Mesenchymal stem cell (in vitro differentiated cells and primary cell): ENCODE measurements around the gene DHX8.
"Not testable (repeated sequence)": the region's sequence is repeated elsewhere in the genome, so short reads cannot be mapped to it uniquely, and the experiment has no call there.

Source experiments
- DNase-seq: peaks from one replicate; pipeline ENCODE4 v3.0.0-alpha.2; 2013
- H2AFZ ChIP-seq: one replicate; pipeline ENCODE4 v1.6.1; 2013; ENCODE audit warnings: low read depth, mild to moderate bottlenecking, control low read depth, inconsistent platforms, low read length, moderate library complexity
- H2AK5ac ChIP-seq: 2 replicates; pipeline ENCODE4 v1.6.1; 2013; ENCODE audit warnings: low read length, moderate library complexity, mild to moderate bottlenecking, inconsistent platforms; ENCODE audit not compliant: severe bottlenecking
- H2BK120ac ChIP-seq: one replicate; pipeline ENCODE4 v1.6.1; 2013; ENCODE audit warnings: low read depth, mild to moderate bottlenecking, inconsistent platforms, low read length, moderate library complexity
- H2BK12ac ChIP-seq, 2 experiments: one replicate each; pipeline ENCODE4 v1.6.1; 2013; ENCODE audit warnings: inconsistent platforms in 2 of 2, low read length in 2 of 2, mild to moderate bottlenecking in 2 of 2, moderate library complexity in 2 of 2, control low read depth in 1 of 2
- H2BK15ac ChIP-seq: one replicate; pipeline ENCODE4 v1.6.1; 2013; ENCODE audit warnings: mild to moderate bottlenecking, low read depth, inconsistent platforms; ENCODE audit not compliant: poor library complexity, severe bottlenecking
- H2BK5ac ChIP-seq: 2 replicates; pipeline ENCODE4 v1.6.1; 2013; ENCODE audit warnings: low read depth, mild to moderate bottlenecking, low read length, control low read depth, inconsistent platforms; ENCODE audit not compliant: poor library complexity, severe bottlenecking
- H3K14ac ChIP-seq, 2 experiments: one replicate each; pipeline ENCODE4 v1.6.1; 2013; ENCODE audit warnings: inconsistent platforms in 2 of 2, low read length in 2 of 2, control low read depth in 1 of 2, mild to moderate bottlenecking in 1 of 2, moderate library complexity in 1 of 2
- H3K18ac ChIP-seq, 2 experiments: one replicate each; pipeline ENCODE4 v1.6.1; 2013; ENCODE audit warnings: inconsistent platforms in 2 of 2, low read length in 2 of 2, control low read depth in 1 of 2, low read depth in 1 of 2, mild to moderate bottlenecking in 1 of 2
- H3K23ac ChIP-seq, 2 experiments: one replicate each; pipeline ENCODE4 v1.6.1; 2013; ENCODE audit warnings: inconsistent platforms in 2 of 2, low read length in 2 of 2, mild to moderate bottlenecking in 2 of 2, moderate library complexity in 2 of 2, control low read depth in 1 of 2
- H3K27ac ChIP-seq: 2 replicates; pipeline ENCODE4 v1.5.1; 2013; ENCODE audit warnings: mild to moderate bottlenecking, moderate library complexity, low read length, control low read depth, inconsistent platforms; ENCODE audit not compliant: poor library complexity, severe bottlenecking
- H3K27me3 ChIP-seq, 2 experiments: 2 replicates each; pipeline versions ENCODE4 v1.6.1 to v1.7.0; 2013; ENCODE audit warnings: low read length in 2 of 2, mild to moderate bottlenecking in 2 of 2, moderate library complexity in 2 of 2, control low read depth in 1 of 2, inconsistent platforms in 1 of 2; ENCODE audit not compliant: control insufficient read depth in 1 of 2, insufficient read depth in 1 of 2
- H3K36me3 ChIP-seq, 2 experiments: 2 replicates each; pipeline versions ENCODE4 v1.6.1 to v1.7.0; 2013; ENCODE audit warnings: low read length in 2 of 2, control low read depth in 1 of 2, inconsistent platforms in 1 of 2, low read depth in 1 of 2, mild to moderate bottlenecking in 1 of 2; ENCODE audit not compliant: insufficient read depth in 2 of 2, control insufficient read depth in 1 of 2
- H3K4ac ChIP-seq, 2 experiments: one replicate each; pipeline ENCODE4 v1.6.1; 2013; ENCODE audit warnings: inconsistent platforms in 2 of 2, low read length in 2 of 2, mild to moderate bottlenecking in 2 of 2, moderate library complexity in 2 of 2, control low read depth in 1 of 2, low read depth in 1 of 2
- H3K4me1 ChIP-seq: 2 replicates; pipeline ENCODE4 v1.6.1; 2013; ENCODE audit warnings: low read depth, low read length, control low read depth; ENCODE audit not compliant: control insufficient read depth, insufficient read depth
- H3K4me2 ChIP-seq: 2 replicates; pipeline ENCODE4 v1.6.1; 2013; ENCODE audit warnings: low read length, mild to moderate bottlenecking, inconsistent platforms; ENCODE audit not compliant: poor library complexity, severe bottlenecking
- H3K4me3 ChIP-seq, 2 experiments: 2 replicates each; pipeline versions ENCODE4 v1.5.1 to v1.7.0; 2013; ENCODE audit warnings: low read length in 2 of 2, mild to moderate bottlenecking in 2 of 2, control low read depth in 1 of 2, low read depth in 1 of 2; ENCODE audit not compliant: insufficient read depth in 1 of 2
- H3K79me1 ChIP-seq: replicated peaks from 2 replicates; pipeline ENCODE4 v1.6.1; 2013; ENCODE audit warnings: mild to moderate bottlenecking, control low read depth, low read length, inconsistent platforms; ENCODE audit not compliant: poor library complexity, severe bottlenecking
- H3K9ac ChIP-seq: 2 replicates; pipeline ENCODE4 v1.7.0; 2013; ENCODE audit warnings: mild to moderate bottlenecking, low read length, moderate library complexity
- H3K9me3 ChIP-seq: 2 replicates; pipeline ENCODE4 v1.7.0; 2013; ENCODE audit warnings: mild to moderate bottlenecking, low read length; ENCODE audit not compliant: control insufficient read depth
- H4K8ac ChIP-seq: one replicate; pipeline ENCODE4 v1.6.1; 2013; ENCODE audit warnings: inconsistent platforms, mild to moderate bottlenecking, low read length, moderate library complexity
- H4K91ac ChIP-seq: one replicate; pipeline ENCODE4 v1.6.1; 2013; ENCODE audit warnings: mild to moderate bottlenecking, low read length, inconsistent platforms
- WGBS: methylation state at CpG from one replicate; pipeline ENCODE4 v1.1.7; 2013; ENCODE audit warnings: mixed read lengths; 5-methylcytosine and 5-hydroxymethylcytosine counted together

Gene DHX8

DNA sequence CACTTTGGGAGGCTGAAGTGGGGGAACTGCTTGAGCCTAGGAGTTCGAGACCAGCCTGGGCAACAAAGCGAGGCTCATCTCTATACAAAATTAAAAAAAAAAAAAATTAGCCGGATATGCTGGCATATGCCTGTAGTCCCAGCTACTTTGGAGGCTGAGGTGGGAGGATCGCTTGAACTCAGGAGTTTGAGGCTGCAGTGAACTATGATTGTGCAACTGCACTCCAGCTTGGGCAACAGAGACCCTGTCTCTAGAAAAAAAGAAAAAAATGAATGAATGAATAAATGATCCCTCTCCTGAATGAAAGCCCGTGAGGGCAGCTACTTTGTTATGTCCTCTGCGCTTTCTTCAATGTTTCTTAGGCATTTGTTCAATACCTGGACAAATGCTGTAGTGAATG lies 27.7 kb upstream of the DHX8 start:
- Histone ChIP-seq H3K9me3 (no peaks in the 10 kb centered on the region), H3K23ac (no peak overlapping the region), H2BK5ac (no peak overlapping the region), H3K18ac (no peak overlapping the region), H2AFZ (no peak overlapping the region), H2BK12ac (no peak overlapping the region), H4K8ac (no peak overlapping the region), H3K79me1 (no peaks in the 10 kb centered on the region), H3K4me3 (no peak overlapping the region), H3K14ac (no peak overlapping the region), H3K36me3 (no peaks in the 10 kb centered on the region), H2BK15ac (no peak overlapping the region), H3K9ac (no peak overlapping the region), H3K4ac (no peak overlapping the region), H3K27me3 (no peaks in the 10 kb centered on the region), H2BK120ac (no peak overlapping the region), H2AK5ac (no peak overlapping the region), H3K4me2 (no peak overlapping the region), H4K91ac (no peak overlapping the region), H3K4me1 (peaks cover 2% of the 10 kb centered on the region), H3K27ac (no peak overlapping the region)
- DNase-seq, result no peak
- 93% methylated on average over 4 of the region's 6 CpGs for WGBS

DNA sequence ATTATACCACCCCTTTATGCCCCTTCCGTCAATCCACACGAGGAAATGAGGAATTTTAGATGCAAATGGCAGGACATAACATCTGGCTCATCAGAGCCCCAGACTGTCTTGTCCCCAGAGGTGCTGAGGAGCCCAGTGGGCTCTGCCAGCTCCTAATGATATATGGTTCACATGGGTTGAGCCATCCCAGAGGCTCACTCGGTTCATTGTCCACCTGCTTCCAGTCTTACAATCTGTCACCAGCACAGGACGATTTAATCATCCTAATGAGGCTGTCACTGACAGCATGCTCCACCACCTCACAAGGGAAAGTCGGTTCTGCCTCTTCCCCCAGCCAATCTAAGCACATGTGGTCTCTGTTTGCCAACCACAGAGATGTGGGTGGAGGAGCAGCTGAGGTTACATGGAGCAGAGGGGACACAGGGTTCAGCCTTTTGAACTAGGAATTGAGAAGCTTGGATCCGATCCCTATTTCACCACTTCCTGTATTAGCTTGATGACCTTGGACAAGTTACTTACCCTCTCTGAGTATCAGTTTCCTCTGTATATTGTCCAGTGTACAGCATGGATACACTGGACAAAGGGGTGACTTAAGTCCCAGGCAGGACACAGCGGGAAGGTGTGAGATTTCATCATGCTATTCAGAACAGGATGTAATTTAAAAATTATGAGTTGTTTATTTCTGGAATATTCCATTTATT lies 27.0 kb upstream of the DHX8 start:
- H3K23ac ChIP-seq, result no peak overlapping the region
- H3K27ac ChIP-seq, result no peak overlapping the region
- no peaks in the 10 kb centered on the region for H3K79me1 ChIP-seq
- no peak overlapping the region for H2AK5ac ChIP-seq
- no peaks in the 10 kb centered on the region for H3K36me3 ChIP-seq
- H4K91ac ChIP-seq, result no peak overlapping the region
- no peak overlapping the region for H2BK12ac ChIP-seq
- H2BK5ac ChIP-seq, result no peak overlapping the region
- H2BK120ac ChIP-seq, result no peak overlapping the region
- H2BK15ac ChIP-seq, result no peak overlapping the region
- DNase-seq, result peak; percentile 36
- no peak overlapping the region for H3K4ac ChIP-seq
- no peak overlapping the region for H3K4me3 ChIP-seq
- no peak overlapping the region for H4K8ac ChIP-seq
- H3K4me1 ChIP-seq, result peaks cover 2% of the 10 kb centered on the region
- no peaks in the 10 kb centered on the region for H3K9me3 ChIP-seq
- 55% methylated on average over 5 of the region's 7 CpGs for WGBS
- H3K9ac ChIP-seq, result no peak overlapping the region
- H3K14ac ChIP-seq, result peak overlapping the region in 1 of 2 experiments; percentile 92
- no peak overlapping the region for H3K18ac ChIP-seq
- no peak overlapping the region for H2AFZ ChIP-seq
- no peaks in the 10 kb centered on the region for H3K27me3 ChIP-seq
- H3K4me2 ChIP-seq, result no peak overlapping the region

DNA sequence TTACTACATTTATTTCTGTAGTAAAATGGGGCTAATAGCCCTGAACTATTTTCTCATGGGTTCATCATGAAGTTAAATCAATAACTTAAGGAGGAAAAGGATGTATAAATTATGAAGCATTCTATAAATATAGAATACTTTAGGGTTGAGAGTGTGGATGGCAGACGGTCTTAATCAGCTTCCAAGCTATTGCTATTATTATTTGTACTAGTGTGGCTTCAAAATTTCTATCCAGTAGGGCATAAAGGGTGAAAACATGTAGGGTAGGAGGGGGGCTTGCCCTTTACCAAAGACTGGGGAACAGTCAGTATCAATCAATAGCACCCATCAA lies 26.4 kb upstream of the DHX8 start:
- H3K23ac ChIP-seq, result no peak overlapping the region
- H3K9ac ChIP-seq, result no peak overlapping the region
- no peak overlapping the region for H2AK5ac ChIP-seq
- no CpG with 5 or more reads among the region's 1 CpG for WGBS
- no peak overlapping the region for H3K4ac ChIP-seq
- no peak overlapping the region for H3K27ac ChIP-seq
- no peaks in the 10 kb centered on the region for H3K9me3 ChIP-seq
- no peak overlapping the region for H3K14ac ChIP-seq
- H2BK120ac ChIP-seq, result no peak overlapping the region
- no peak overlapping the region for H3K4me2 ChIP-seq
- no peak for DNase-seq
- no peak overlapping the region for H2BK15ac ChIP-seq
- no peak overlapping the region for H2AFZ ChIP-seq
- H2BK12ac ChIP-seq, result no peak overlapping the region
- H4K8ac ChIP-seq, result no peak overlapping the region
- peaks cover 2% of the 10 kb centered on the region for H3K4me1 ChIP-seq
- no peak overlapping the region for H3K4me3 ChIP-seq
- no peaks in the 10 kb centered on the region for H3K36me3 ChIP-seq
- no peaks in the 10 kb centered on the region for H3K27me3 ChIP-seq
- H3K79me1 ChIP-seq, result no peaks in the 10 kb centered on the region
- no peak overlapping the region for H4K91ac ChIP-seq
- no peak overlapping the region for H3K18ac ChIP-seq
- H2BK5ac ChIP-seq, result no peak overlapping the region

DNA sequence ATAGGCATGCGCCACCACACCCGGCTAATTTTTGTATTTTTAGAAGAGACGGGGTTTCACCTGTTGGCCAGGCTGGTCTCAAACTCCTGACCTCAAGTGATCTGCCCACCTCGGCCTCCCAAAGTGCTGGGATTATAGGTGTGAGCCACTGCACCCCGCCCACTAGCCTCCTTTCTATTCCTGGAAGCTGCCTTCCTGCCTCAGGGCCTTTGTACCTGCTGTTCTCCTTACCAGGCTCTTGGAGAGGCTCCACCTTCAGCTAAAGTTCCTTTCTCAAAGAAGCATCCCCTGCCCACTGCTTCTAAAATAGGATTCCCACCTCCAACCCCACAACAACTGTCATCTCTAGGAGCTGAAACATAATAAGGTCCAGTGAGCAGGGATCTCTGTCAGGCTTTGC lies 23.9 kb upstream of the DHX8 start:
- H2BK12ac ChIP-seq, H2AK5ac ChIP-seq: not testable (repeated sequence)

More for the DNA sequence above, 23.9 kb upstream of the DHX8 start:
- H3K14ac ChIP-seq, H2BK15ac ChIP-seq, H2BK5ac ChIP-seq, H3K4me1 ChIP-seq, H4K8ac ChIP-seq, H2BK120ac ChIP-seq, H3K4me2 ChIP-seq, H3K18ac ChIP-seq, H3K27me3 ChIP-seq, H3K23ac ChIP-seq, H3K4me3 ChIP-seq, DNase-seq, H3K79me1 ChIP-seq, H2AFZ ChIP-seq, H3K4ac ChIP-seq, H3K36me3 ChIP-seq, H3K9me3 ChIP-seq, H3K27ac ChIP-seq, H3K9ac ChIP-seq, H4K91ac ChIP-seq: not testable (repeated sequence)
- 96% methylated on average over 5 of the region's 5 CpGs for WGBS
